NB4 (cell line): Measurements from ENCODE around the gene DYNLRB2.

Experiments used
- DNase-seq: peaks from one replicate; pipeline ENCODE4 v3.0.0; 2010; ENCODE audit warnings: low read depth
- H3K4me3 ChIP-seq: one replicate; pipeline ENCODE4 v1.5.1; 2011; ENCODE audit warnings: mild to moderate bottlenecking, low read depth, low read length, moderate library complexity
- CTCF ChIP-seq: IDR thresholded peaks from one replicate; pipeline ENCODE4 v1.5.1; 2012; ENCODE audit warnings: low read depth, low read length
- MAX ChIP-seq: IDR thresholded peaks from 2 replicates; pipeline ENCODE4 v1.6.1; 2011; ENCODE audit warnings: low read depth, low read length
- MYC ChIP-seq: IDR thresholded peaks from 2 replicates; pipeline ENCODE4 v1.6.1; 2011; ENCODE audit warnings: low read depth, low read length
- POLR2A ChIP-seq: IDR thresholded peaks from 2 replicates; pipeline ENCODE4 v1.6.1; 2011; ENCODE audit warnings: mild to moderate bottlenecking; ENCODE audit not compliant: insufficient read length; ENCODE audit errors: extremely low read depth

DYNLRB2 gene

GRCh38 chr16:80540516-80541305, at the start of gene DYNLRB2:
Gene DYNLRB2, plus strand, starts transcription at chr16:80540993. Its CDS starts 84 bp downstream, at chr16:80541077.
- no peak within 1 kb of the TSS for H3K4me3 ChIP-seq
- TF ChIP-seq POLR2A (no peak), MAX (no peak), CTCF (no peak), MYC (no peak)
- DNase-seq = no peak

- DNase-seq = no peak
- no peak overlapping the region for H3K4me3 ChIP-seq
- no peak for TF ChIP-seq POLR2A
- no peak for TF ChIP-seq MAX
- TF ChIP-seq CTCF = no peak
- TF ChIP-seq MYC = no peak
Observed at GRCh38 chr16:80500116-80500859, 40.5 kb upstream of the DYNLRB2 start.

GRCh38 chr16:80500961-80501525, 39.8 kb upstream of the DYNLRB2 start:
- H3K4me3 ChIP-seq = no peak overlapping the region
- DNase-seq = no peak
- no peak for TF ChIP-seq POLR2A
- no peak for TF ChIP-seq MAX
- no peak for TF ChIP-seq MYC
- no peak for TF ChIP-seq CTCF

GRCh38 chr16:80503107-80503506, 37.7 kb upstream of the DYNLRB2 start:
- no peak for DNase-seq
- no peak overlapping the region for H3K4me3 ChIP-seq
- TF ChIP-seq MYC (no peak), CTCF (no peak), POLR2A (no peak), MAX (no peak)

- TF ChIP-seq MYC (no peak), POLR2A (no peak), CTCF (no peak), MAX (no peak)
- H3K4me3 ChIP-seq = no peak overlapping the region
- DNase-seq = no peak
Observed at GRCh38 chr16:80507538-80507937, 33.3 kb upstream of the DYNLRB2 start.
